ENCODE measurements around the gene GREB1L.

DNA sequence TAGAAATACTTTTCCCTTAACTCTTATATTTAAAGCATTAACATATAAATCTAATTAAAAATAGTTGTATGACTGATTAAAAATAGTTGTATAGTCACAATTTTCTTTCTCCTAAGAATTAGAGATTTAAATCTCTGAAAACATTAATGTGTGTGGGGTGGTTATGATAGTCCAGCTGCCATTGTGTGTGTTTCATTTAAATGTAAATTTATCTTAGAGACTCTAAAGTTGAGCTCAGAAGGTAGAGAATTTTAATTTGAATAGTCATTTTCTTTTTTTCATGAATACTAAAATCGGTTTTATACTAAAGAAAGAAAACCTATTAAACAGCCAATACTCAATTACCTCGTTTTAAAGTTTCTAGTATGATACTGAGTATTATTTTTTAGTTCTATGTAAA lies 18.6 kb downstream of the GREB1L start:
- TF ChIP-seq, protein P1, sequence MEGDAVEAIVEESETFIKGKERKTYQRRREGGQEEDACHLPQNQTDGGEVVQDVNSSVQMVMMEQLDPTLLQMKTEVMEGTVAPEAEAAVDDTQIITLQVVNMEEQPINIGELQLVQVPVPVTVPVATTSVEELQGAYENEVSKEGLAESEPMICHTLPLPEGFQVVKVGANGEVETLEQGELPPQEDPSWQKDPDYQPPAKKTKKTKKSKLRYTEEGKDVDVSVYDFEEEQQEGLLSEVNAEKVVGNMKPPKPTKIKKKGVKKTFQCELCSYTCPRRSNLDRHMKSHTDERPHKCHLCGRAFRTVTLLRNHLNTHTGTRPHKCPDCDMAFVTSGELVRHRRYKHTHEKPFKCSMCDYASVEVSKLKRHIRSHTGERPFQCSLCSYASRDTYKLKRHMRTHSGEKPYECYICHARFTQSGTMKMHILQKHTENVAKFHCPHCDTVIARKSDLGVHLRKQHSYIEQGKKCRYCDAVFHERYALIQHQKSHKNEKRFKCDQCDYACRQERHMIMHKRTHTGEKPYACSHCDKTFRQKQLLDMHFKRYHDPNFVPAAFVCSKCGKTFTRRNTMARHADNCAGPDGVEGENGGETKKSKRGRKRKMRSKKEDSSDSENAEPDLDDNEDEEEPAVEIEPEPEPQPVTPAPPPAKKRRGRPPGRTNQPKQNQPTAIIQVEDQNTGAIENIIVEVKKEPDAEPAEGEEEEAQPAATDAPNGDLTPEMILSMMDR (IDR thresholded peaks at IDR 0.05): no peak
- no peak for TF ChIP-seq POLR2A (IDR thresholded peaks at IDR 0.05)

All from prostate gland (tissue), 2 donors.